CD4-positive, alpha-beta memory T cell (primary cell): ENCODE results near the gene RPN2. TPM values are rescaled to one million over a fixed set of nuclear protein-coding genes. Genes with fewer than 3 reads are reported as not detected.

Experiments used
- CTCF ChIA-PET: fragments of 350-600 bp; sonication (Branson Sonifier 250); formaldehyde crosslinking; loops from one replicate; lab custom pipeline; 2021; ENCODE audit warnings: inconsistent platforms; ENCODE audit not compliant: partially characterized antibody; lab: Charles Lee
- POLR2A ChIA-PET: fragments of 350-600 bp; sonication (Branson Sonifier 250); formaldehyde crosslinking; loops from one replicate; lab custom pipeline; 2021; ENCODE audit not compliant: partially characterized antibody; lab: Charles Lee
- DNase-seq, 5 donors: peaks; one replicate each; pipeline versions ENCODE4 v3.0.0 to v3.0.0-alpha.2; 2020 to 2022; ENCODE audit warnings: mixed read lengths in 1 of 5
- H3K27ac ChIP-seq: one replicate; pipeline ENCODE4 v1.7.0; 2013; ENCODE audit warnings: low read depth, low read length
- H3K27me3 ChIP-seq: 2 replicates; pipeline ENCODE4 v1.7.0; 2013; ENCODE audit warnings: mild to moderate bottlenecking, low read length, moderate library complexity; ENCODE audit not compliant: insufficient read depth
- H3K36me3 ChIP-seq: 2 replicates; pipeline ENCODE4 v1.7.0; 2013; ENCODE audit warnings: mild to moderate bottlenecking, low read length, moderate library complexity; ENCODE audit not compliant: insufficient read depth
- H3K4me1 ChIP-seq: 2 replicates; pipeline ENCODE4 v1.7.0; 2013; ENCODE audit warnings: mild to moderate bottlenecking, low read length, moderate library complexity; ENCODE audit not compliant: insufficient read depth
- H3K4me3 ChIP-seq, 2 donors: one replicate each; pipeline ENCODE4 v1.7.0; 2013; ENCODE audit warnings: low read length in 2 of 2, mild to moderate bottlenecking in 1 of 2
- H3K9me3 ChIP-seq, 2 donors: one replicate each; pipeline ENCODE4 v1.7.0; 2013; ENCODE audit warnings: low read length in 2 of 2, control low read depth in 1 of 2; ENCODE audit not compliant: control insufficient read depth in 1 of 2
- H3K27ac Mint-ChIP-seq, 7 donors: one replicate each; pipeline ENCODE4 v1.8.0; 2020 to 2021; ENCODE audit warnings: mixed read lengths in 7 of 7, mild to moderate bottlenecking in 6 of 7, inconsistent platforms in 3 of 7, moderate library complexity in 3 of 7
- H3K27me3 Mint-ChIP-seq, 2 donors: one replicate each; pipeline ENCODE4 v1.8.0; 2020 to 2021; ENCODE audit warnings: mixed read lengths in 2 of 2
- H3K36me3 Mint-ChIP-seq, 2 donors: one replicate each; pipeline ENCODE4 v1.8.0; 2020 to 2021; ENCODE audit warnings: mixed read lengths in 2 of 2, inconsistent platforms in 1 of 2, mild to moderate bottlenecking in 1 of 2
- H3K4me1 Mint-ChIP-seq, 4 donors: one replicate each; pipeline ENCODE4 v1.8.0; 2020 to 2021; ENCODE audit warnings: mixed read lengths in 4 of 4, mild to moderate bottlenecking in 1 of 4
- H3K4me3 Mint-ChIP-seq, 8 donors: one replicate each; pipeline ENCODE4 v1.8.0; 2020 to 2021; ENCODE audit warnings: mixed read lengths in 8 of 8, mild to moderate bottlenecking in 7 of 8, moderate library complexity in 6 of 8, inconsistent platforms in 3 of 8
- H3K9me3 Mint-ChIP-seq, 8 donors: one replicate each; pipeline ENCODE4 v1.8.0; 2020 to 2021; ENCODE audit warnings: mixed read lengths in 8 of 8, mild to moderate bottlenecking in 5 of 8, inconsistent platforms in 3 of 8, moderate library complexity in 1 of 8
- intact Hi-C: fragments of 100-400 bp; cut with micrococcal nuclease; formaldehyde crosslinking; loops from one replicate; pipeline ENCODE4 v1.15.1; 2023
- polyA plus RNA-seq, 2 donors: library from polyadenylated mRNA; unstranded; fragments of 300-500 nt; fragmentation: Illumina TruSeq; gene quantifications; one replicate each; pipeline ENCODE4 v1.2.3, GENCODE V29; 2021
- total RNA-seq, 2 experiments: library from RNA; stranded (reverse); gene quantifications; one replicate each; pipeline ENCODE4 v1.2.3, GENCODE V29; 2021

RPN2 gene
- 100 to 1,000 TPM; 125 to 127 TPM for total RNA-seq
- 100 to 1,000 TPM; 257 to 349 TPM for polyA plus RNA-seq

- H3K36me3 ChIP-seq, result peaks cover 8% of the 10 kb centered on the region
- Mint-ChIP-seq H3K4me3 (peak within 1 kb of the TSS; percentile 92 to 99 (median 98)), H3K27ac (peak within 1 kb of the TSS; percentile 96 to 98 (median 98)), H3K27me3 (peaks cover 0 to 2% of the 10 kb centered on the region in 2 donors), H3K36me3 (peaks cover 7 to 30% of the 10 kb centered on the region in 2 donors), H3K9me3 (no peaks in the 10 kb centered on the region), H3K4me1 (peaks cover 29 to 58% (median 43%) of the 10 kb centered on the region in 4 donors)
- peak within 1 kb of the TSS; percentile 96 to 97 for H3K4me3 ChIP-seq
- POLR2A ChIA-PET, result interaction anchor here (0.5 to 3.0 kb wide), 30 partner anchors 13 to 1437 kb away, joined by 3 to 62 read pairs (median 4); partner anchors contain the start of genes BLCAP, MANBAL, RAB5IF and RBL1
- H3K27me3 ChIP-seq, result no peaks in the 10 kb centered on the region
- DNase-seq, result peak; percentile 92 to 96 (median 93)
- intact Hi-C loops, result loop anchor here (1.0 to 2.0 kb wide), 5 partner anchors 13 to 348 kb away; partner anchors contain the start of genes BLCAP and MANBAL
- peaks cover 46% of the 10 kb centered on the region for H3K4me1 ChIP-seq
- peak within 1 kb of the TSS; percentile 92 for H3K27ac ChIP-seq
- H3K9me3 ChIP-seq, result no peaks in the 10 kb centered on the region
- CTCF ChIA-PET, result interaction anchor here (0.6 to 6.1 kb wide), 11 partner anchors 10 to 543 kb away, joined by 3 to 99 read pairs (median 4); no protein-coding TSS in a partner anchor
These were observed at the start of gene RPN2, which contains the start of gene MROH8 for GRCh38 chr20:37178839-37179682. Gene RPN2 (plus strand): TSS chr20:37179330. CDS start chr20:37179357, 27 bp downstream. Gene MROH8 (minus strand): TSS chr20:37179548.

- H3K27ac Mint-ChIP-seq, result no peak overlapping the region
- H3K4me3 Mint-ChIP-seq, result no peak overlapping the region
- Histone ChIP-seq H3K4me1 (no peaks in the 10 kb centered on the region), H3K4me3 (no peak overlapping the region), H3K36me3 (no peaks in the 10 kb centered on the region), H3K27me3 (no peaks in the 10 kb centered on the region), H3K9me3 (no peaks in the 10 kb centered on the region), H3K27ac (no peak overlapping the region)
- peaks cover 0 to 8% (median 2%) of the 10 kb centered on the region in 4 donors for H3K4me1 Mint-ChIP-seq
- no peak for DNase-seq
- no peaks in the 10 kb centered on the region for H3K9me3 Mint-ChIP-seq
- H3K27me3 Mint-ChIP-seq, result no peaks in the 10 kb centered on the region
- POLR2A ChIA-PET, result no interaction called here
- no peaks in the 10 kb centered on the region for H3K36me3 Mint-ChIP-seq
- intact Hi-C loops, result no loop called here
- CTCF ChIA-PET, result interaction anchor here (1.2 kb wide), 1 partner anchor 9 kb away, joined by 3 read pairs; no protein-coding TSS in a partner anchor
These were observed 47.6 kb upstream of the RPN2 start for GRCh38 chr20:37131486-37131885.

GRCh38 chr20:37133952-37134351 is 45.2 kb upstream of the RPN2 start:
- Mint-ChIP-seq H3K4me1 (peaks cover 0 to 8% (median 2%) of the 10 kb centered on the region in 4 donors), H3K27me3 (no peaks in the 10 kb centered on the region), H3K4me3 (no peak overlapping the region), H3K36me3 (no peaks in the 10 kb centered on the region), H3K27ac (no peak overlapping the region), H3K9me3 (no peaks in the 10 kb centered on the region)
- POLR2A ChIA-PET, result no interaction called here
- intact Hi-C loops, result no loop called here
- Histone ChIP-seq H3K27ac (no peak overlapping the region), H3K9me3 (no peaks in the 10 kb centered on the region), H3K4me1 (no peaks in the 10 kb centered on the region), H3K4me3 (no peak overlapping the region), H3K36me3 (no peaks in the 10 kb centered on the region), H3K27me3 (no peaks in the 10 kb centered on the region)
- CTCF ChIA-PET, result no interaction called here
- DNase-seq, result no peak

DNA sequence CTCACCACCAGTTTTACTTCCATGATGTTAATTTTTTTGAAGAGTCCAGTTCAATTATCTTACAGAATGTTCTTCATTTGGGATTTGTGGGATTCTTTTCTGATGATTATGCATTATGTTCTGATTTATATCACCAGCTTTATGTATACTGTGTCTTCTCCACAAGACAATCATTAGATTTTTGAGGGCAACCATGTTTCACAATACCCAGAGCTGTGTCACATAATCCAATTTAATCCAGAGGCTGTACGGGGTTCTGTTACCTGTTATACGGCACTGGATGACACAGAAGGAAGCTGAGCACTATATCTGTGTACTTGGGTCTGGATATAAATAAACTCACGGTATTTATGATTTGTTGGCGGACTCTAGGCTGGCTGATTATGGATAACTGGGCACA is 41.6 kb upstream of the RPN2 start:
- H3K4me1 Mint-ChIP-seq, result no peaks in the 10 kb centered on the region
- Histone ChIP-seq H3K4me1 (no peaks in the 10 kb centered on the region), H3K27me3 (no peaks in the 10 kb centered on the region), H3K9me3 (no peaks in the 10 kb centered on the region), H3K27ac (no peak overlapping the region), H3K4me3 (no peak overlapping the region), H3K36me3 (no peaks in the 10 kb centered on the region)
- intact Hi-C loops, result no loop called here
- no peaks in the 10 kb centered on the region for H3K9me3 Mint-ChIP-seq
- H3K36me3 Mint-ChIP-seq, result no peaks in the 10 kb centered on the region
- no peak for DNase-seq
- no peak overlapping the region for H3K4me3 Mint-ChIP-seq
- H3K27me3 Mint-ChIP-seq, result no peaks in the 10 kb centered on the region
- POLR2A ChIA-PET, result no interaction called here
- H3K27ac Mint-ChIP-seq, result no peak overlapping the region
- CTCF ChIA-PET, result no interaction called here

DNA sequence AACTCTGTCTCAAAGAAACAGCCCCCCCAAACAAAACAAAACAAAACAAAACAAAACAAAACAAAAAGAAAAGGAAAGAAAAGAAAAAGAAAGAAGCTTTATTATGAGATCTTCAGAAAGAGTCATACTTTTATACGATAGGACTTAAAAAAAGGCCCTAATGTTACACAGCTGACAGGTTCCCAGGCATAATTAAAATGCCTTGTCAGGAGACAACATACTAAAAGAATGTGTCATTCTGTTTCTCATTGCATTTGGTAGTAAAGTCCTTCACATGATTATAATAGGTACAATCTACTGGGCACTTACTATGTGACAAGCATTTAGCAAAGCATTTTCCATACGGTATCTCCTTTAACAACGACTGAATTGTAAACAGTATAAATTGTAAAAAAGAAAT is 36.4 kb upstream of the RPN2 start:
- H3K27ac Mint-ChIP-seq, result peak overlapping the region in 1 of 7 donors; percentile 48
- no peak overlapping the region for H3K27ac ChIP-seq
- H3K36me3 Mint-ChIP-seq, result no peaks in the 10 kb centered on the region
- intact Hi-C loops, result no loop called here
- H3K36me3 ChIP-seq, result no peaks in the 10 kb centered on the region
- H3K4me1 Mint-ChIP-seq, result no peaks in the 10 kb centered on the region
- no peaks in the 10 kb centered on the region for H3K27me3 Mint-ChIP-seq
- peaks cover 0 to 2% (median 0%) of the 10 kb centered on the region in 8 donors for H3K9me3 Mint-ChIP-seq
- H3K4me3 ChIP-seq, result no peak overlapping the region
- no peak overlapping the region for H3K4me3 Mint-ChIP-seq
- no peaks in the 10 kb centered on the region for H3K9me3 ChIP-seq
- H3K4me1 ChIP-seq, result no peaks in the 10 kb centered on the region
- no peaks in the 10 kb centered on the region for H3K27me3 ChIP-seq
- no peak for DNase-seq
- ChIA-PET POLR2A (no interaction called here), CTCF (no interaction called here)

DNA sequence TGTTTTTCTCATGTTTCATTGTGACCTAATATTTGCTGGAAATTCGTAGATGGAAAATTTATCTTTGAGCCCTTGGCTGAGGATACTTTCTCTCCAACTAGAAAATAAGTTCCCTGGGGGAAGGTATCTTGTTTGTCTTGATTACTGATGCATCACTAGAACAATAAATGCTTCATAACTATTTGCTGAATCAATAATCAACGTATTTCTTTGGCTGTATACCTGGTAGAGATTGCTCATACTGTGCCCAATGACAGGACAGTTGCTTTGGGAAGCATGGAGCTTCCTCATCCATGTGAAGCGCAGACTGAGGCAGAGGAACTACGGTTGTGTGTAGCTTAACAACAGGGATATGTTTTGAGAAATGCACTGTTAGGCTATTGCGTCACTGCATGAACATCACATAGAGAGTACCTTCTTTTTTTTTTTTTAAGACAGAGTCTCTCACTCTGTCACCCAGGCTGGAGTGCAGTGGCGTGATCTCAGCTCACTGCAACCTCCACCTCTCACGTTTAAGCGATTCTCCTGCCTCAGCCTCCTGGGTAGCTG is 34.2 kb upstream of the RPN2 start:
- CTCF ChIA-PET, result interaction anchor here (0.5 to 1.2 kb wide), 2 partner anchors 24 to 47 kb away, joined by 3 to 4 read pairs; no protein-coding TSS in a partner anchor
- peaks cover 0 to 2% (median 0%) of the 10 kb centered on the region in 8 donors for H3K9me3 Mint-ChIP-seq
- no peak overlapping the region for H3K4me3 ChIP-seq
- H3K4me1 Mint-ChIP-seq, result no peaks in the 10 kb centered on the region
- no peaks in the 10 kb centered on the region for H3K36me3 ChIP-seq
- no peaks in the 10 kb centered on the region for H3K4me1 ChIP-seq
- H3K36me3 Mint-ChIP-seq, result no peaks in the 10 kb centered on the region
- intact Hi-C loops, result no loop called here
- H3K27ac Mint-ChIP-seq, result no peak overlapping the region
- no peak overlapping the region for H3K27ac ChIP-seq
- H3K9me3 ChIP-seq, result no peaks in the 10 kb centered on the region
- H3K27me3 ChIP-seq, result no peaks in the 10 kb centered on the region
- no peak for DNase-seq
- no peak overlapping the region for H3K4me3 Mint-ChIP-seq
- POLR2A ChIA-PET, result no interaction called here
- no peaks in the 10 kb centered on the region for H3K27me3 Mint-ChIP-seq

GRCh38 chr20:37147250-37147649 is 31.9 kb upstream of the RPN2 start:
- H3K27ac Mint-ChIP-seq, result peak overlapping the region in 1 of 7 donors; percentile 11
- Histone ChIP-seq H3K9me3 (no peaks in the 10 kb centered on the region), H3K4me1 (no peaks in the 10 kb centered on the region), H3K36me3 (no peaks in the 10 kb centered on the region), H3K27me3 (no peaks in the 10 kb centered on the region), H3K27ac (no peak overlapping the region), H3K4me3 (no peak overlapping the region)
- no peak for DNase-seq
- no peaks in the 10 kb centered on the region for H3K36me3 Mint-ChIP-seq
- no peak overlapping the region for H3K4me3 Mint-ChIP-seq
- H3K4me1 Mint-ChIP-seq, result no peaks in the 10 kb centered on the region
- ChIA-PET CTCF (no interaction called here), POLR2A (no interaction called here)
- H3K9me3 Mint-ChIP-seq, result peaks cover 0 to 5% (median 0%) of the 10 kb centered on the region in 8 donors
- H3K27me3 Mint-ChIP-seq, result no peaks in the 10 kb centered on the region
- intact Hi-C loops, result no loop called here
